Mesothelial cell of epicardium (in vitro differentiated cells): Measurements from ENCODE around the gene CSNK1G1. TPM values are rescaled to one million over a fixed set of nuclear protein-coding genes. Genes with fewer than 3 reads are reported as not detected.

Source experiments
- DNase-seq, 2 experiments: peaks; one replicate each; pipeline ENCODE4 v3.0.0; 2021; ENCODE audit warnings: low spot score in 2 of 2; ENCODE audit not compliant: unreplicated experiment in 2 of 2
- H3K27ac Mint-ChIP-seq: 2 replicates; pipeline ENCODE4 v1.8.0; 2021; ENCODE audit warnings: mixed read lengths
- H3K27me3 Mint-ChIP-seq: 2 replicates; pipeline ENCODE4 v1.8.0; 2021; ENCODE audit warnings: low read depth, mixed read lengths
- H3K36me3 Mint-ChIP-seq: 2 replicates; pipeline ENCODE4 v1.8.0; 2021; ENCODE audit warnings: mixed read lengths
- H3K4me1 Mint-ChIP-seq: 2 replicates; pipeline ENCODE4 v1.8.0; 2021; ENCODE audit warnings: mixed read lengths
- H3K4me3 Mint-ChIP-seq: 2 replicates; pipeline ENCODE4 v1.8.0; 2021; ENCODE audit warnings: mild to moderate bottlenecking, moderate library complexity, mixed read lengths
- H3K9me3 Mint-ChIP-seq: 2 replicates; pipeline ENCODE4 v1.8.0; 2021; ENCODE audit warnings: mixed read lengths
- total RNA-seq: library from RNA; stranded (reverse); gene quantifications from 3 replicates; pipeline ENCODE4 v1.2.1, GENCODE V29; 2021
- TF ChIP-seq, protein P1 (sequence below): fragments of 200-600 bp; sonication (generic); IDR thresholded peaks from one replicate; pipeline ENCODE4 v1.5.0; 2021; ENCODE audit warnings: antibody characterized with exemption; ENCODE audit not compliant: unreplicated experiment

The CSNK1G1 gene
- total RNA-seq, 1 donor from 2014 or later: 27.1 TPM

DNA sequence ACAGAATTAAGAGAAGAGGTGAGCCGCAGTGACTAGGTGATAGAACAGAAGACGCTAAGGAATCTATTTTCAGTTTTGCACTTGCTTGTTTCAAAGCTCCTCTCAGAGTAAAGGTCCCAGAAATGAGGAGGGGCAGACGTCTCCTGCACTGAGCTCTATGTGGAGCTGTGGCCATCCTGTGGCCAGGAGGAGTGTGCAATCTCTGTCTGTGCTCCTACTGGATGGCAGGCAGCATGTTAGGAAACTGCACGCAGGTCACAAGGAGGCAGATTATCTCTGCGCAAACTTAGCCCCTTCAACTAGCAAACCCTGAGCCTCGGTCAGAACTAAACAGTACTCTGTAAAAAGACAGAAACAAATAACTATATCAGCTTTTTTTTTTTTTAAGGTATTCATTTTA, 162.0 kb downstream of the CSNK1G1 start:
- H3K27ac Mint-ChIP-seq: no peak overlapping the region
- H3K9me3 Mint-ChIP-seq: peaks cover 4% of the 10 kb centered on the region
- H3K27me3 Mint-ChIP-seq: no peaks in the 10 kb centered on the region
- H3K4me1 Mint-ChIP-seq: peaks cover 5% of the 10 kb centered on the region
- H3K36me3 Mint-ChIP-seq: peaks cover 13% of the 10 kb centered on the region
- DNase-seq: no peak
- TF ChIP-seq, protein P1, sequence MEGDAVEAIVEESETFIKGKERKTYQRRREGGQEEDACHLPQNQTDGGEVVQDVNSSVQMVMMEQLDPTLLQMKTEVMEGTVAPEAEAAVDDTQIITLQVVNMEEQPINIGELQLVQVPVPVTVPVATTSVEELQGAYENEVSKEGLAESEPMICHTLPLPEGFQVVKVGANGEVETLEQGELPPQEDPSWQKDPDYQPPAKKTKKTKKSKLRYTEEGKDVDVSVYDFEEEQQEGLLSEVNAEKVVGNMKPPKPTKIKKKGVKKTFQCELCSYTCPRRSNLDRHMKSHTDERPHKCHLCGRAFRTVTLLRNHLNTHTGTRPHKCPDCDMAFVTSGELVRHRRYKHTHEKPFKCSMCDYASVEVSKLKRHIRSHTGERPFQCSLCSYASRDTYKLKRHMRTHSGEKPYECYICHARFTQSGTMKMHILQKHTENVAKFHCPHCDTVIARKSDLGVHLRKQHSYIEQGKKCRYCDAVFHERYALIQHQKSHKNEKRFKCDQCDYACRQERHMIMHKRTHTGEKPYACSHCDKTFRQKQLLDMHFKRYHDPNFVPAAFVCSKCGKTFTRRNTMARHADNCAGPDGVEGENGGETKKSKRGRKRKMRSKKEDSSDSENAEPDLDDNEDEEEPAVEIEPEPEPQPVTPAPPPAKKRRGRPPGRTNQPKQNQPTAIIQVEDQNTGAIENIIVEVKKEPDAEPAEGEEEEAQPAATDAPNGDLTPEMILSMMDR: no peak
- no peak overlapping the region for H3K4me3 Mint-ChIP-seq

DNA sequence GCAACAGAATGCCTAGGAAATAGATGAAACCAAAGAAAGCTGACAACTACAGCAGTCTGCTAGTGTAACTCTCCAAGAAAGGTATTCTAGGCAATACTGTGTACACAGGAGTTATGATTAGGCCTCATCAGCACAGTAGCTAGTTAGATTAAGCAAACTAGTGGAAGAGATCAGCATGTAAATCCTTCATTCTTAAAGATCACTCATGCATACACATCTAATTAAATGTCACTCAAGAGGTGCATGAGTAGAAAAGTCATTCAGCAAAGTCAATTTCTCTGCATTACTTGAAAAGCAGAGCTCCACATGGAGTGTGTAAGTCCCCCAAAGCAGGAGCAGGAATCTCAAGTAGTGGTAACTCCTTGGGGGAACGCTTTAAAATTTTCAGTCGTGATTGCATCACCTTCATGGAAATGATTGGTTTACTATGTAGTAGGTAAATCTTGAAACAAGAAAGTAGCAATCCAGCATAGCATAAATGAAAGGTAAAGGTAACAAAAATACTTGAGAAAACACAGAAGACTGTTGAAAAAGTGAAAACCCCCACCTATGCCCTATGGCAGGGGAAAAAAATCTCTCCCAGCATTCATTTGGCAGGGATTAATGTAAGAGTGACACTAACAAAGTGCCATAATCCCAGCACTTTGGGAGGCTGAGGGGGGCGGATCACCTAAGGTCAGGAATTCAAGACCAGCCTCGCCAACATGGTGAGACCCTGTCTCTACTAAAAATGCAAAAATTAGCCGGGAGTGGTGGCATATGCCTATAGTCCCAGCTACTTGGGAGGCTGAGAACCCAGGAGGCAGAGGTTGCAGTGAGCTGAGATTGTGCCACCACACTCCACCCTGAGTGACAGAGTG, 163.8 kb downstream of the CSNK1G1 start:
- Mint-ChIP-seq H3K36me3 (peaks cover 14% of the 10 kb centered on the region), H3K4me1 (peaks cover 15% of the 10 kb centered on the region), H3K27me3 (no peaks in the 10 kb centered on the region), H3K9me3 (peaks cover 4% of the 10 kb centered on the region), H3K27ac (no peak overlapping the region), H3K4me3 (no peak overlapping the region)
- TF ChIP-seq, protein P1: no peak
- DNase-seq: no peak

DNA sequence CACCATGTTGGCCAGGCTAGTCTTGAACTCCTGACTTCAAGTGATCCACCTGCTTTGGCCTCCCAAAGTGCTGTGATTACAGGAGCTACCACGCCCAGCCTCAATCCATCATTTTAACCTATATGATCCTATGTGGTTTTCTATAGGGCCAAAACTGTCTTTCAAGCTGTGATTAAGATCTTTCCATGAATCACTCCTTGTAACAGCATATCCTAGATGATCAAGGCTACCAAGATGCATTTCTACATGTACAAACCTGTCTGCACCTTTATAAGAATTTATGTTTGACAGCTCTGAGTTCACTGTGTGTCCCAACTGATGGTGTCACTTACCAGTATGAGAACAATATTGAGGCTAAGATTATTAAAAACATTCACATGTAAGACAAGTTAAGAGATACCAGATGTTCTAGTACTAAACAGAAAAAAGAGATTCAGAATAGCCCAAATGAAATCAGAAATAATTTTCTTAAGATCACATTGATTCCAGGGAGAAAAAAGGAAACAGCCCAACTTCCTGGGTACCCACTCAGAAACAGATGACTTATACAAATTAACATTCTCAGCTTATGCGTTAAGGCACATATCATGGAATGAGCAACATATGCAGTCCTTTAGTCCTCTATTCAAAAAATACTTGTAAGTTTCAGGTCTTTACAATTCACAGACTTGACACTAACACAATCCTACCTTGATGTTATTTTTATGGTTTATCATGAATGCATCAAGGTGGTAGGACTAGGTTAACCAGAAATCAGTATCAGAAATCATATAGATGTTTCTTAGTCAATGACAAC, 168.4 kb downstream of the CSNK1G1 start:
- no peak for DNase-seq
- Mint-ChIP-seq H3K4me3 (no peak overlapping the region), H3K27me3 (no peaks in the 10 kb centered on the region), H3K9me3 (peaks cover 4% of the 10 kb centered on the region), H3K27ac (peak overlapping the region; percentile 56), H3K36me3 (peaks cover 15% of the 10 kb centered on the region), H3K4me1 (peaks cover 15% of the 10 kb centered on the region)
- TF ChIP-seq, protein P1: no peak

DNA sequence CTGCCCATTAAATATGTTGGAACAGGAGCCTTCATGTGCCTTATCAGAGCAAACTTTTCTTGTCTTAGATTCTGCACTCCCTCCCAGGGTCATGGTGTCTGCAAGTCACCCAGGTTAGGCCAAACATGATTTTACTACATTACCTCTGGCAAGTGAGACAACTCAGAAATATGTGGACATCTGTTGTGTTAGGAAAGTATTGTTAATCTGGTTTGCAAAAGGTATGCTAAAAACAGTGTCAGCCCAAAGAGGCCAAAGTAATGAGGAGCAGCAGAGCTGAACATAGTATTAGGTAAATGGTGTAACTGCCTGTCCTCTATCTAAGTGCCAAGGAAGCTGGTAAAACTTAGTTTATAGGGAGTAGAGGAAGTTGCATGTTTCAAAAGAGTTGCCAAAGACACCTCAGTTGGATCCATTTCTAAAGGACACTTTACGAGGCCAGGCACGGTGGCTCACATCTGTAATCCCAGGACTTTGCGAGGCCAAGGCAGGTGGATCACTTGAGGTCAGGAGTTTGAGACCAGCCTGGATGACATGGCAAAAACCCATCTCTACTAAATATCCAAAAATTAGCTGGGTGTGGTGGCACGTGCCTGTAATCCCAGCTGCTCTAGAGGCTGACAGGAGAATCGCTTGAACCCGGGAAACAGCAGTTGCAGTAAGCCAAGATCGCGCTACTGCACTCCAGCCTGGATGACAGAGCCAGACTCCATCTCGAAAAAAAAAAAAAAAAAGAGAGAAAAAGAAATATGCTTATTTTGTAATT, 170.6 kb downstream of the CSNK1G1 start:
- Mint-ChIP-seq H3K36me3 (peaks cover 15% of the 10 kb centered on the region), H3K4me1 (peaks cover 16% of the 10 kb centered on the region), H3K27ac (no peak overlapping the region), H3K27me3 (no peaks in the 10 kb centered on the region), H3K9me3 (peaks cover 4% of the 10 kb centered on the region), H3K4me3 (no peak overlapping the region)
- TF ChIP-seq, protein P1: no peak
- no peak for DNase-seq

DNA sequence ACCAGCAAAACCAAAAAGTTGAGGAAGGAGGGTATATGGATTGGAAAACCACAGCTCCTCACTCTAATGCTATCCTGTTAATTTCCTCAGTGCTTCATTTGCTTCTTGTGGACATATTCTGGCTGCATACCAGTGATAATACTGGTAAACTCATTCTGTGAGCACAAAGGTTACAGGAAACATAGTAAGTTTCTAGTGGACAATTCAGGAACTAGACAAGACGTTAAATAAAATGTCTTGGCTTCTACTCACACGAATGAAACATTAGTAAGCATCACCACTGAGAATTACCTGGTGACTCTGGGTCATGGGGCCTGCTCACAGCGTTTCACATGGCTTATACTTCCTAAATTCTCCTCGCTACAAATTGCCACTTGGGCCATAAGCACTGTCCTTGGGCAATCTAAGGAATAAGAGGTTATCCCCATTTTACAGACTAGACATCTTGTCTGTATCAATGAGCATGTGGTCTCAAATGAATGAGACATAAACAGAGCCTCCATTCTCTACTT, 173.1 kb downstream of the CSNK1G1 start:
- peaks cover 17% of the 10 kb centered on the region for H3K36me3 Mint-ChIP-seq
- H3K4me1 Mint-ChIP-seq: peaks cover 12% of the 10 kb centered on the region
- no peak for DNase-seq
- H3K27me3 Mint-ChIP-seq: no peaks in the 10 kb centered on the region
- no peak overlapping the region for H3K4me3 Mint-ChIP-seq
- no peak overlapping the region for H3K27ac Mint-ChIP-seq
- TF ChIP-seq, protein P1: no peak
- no peaks in the 10 kb centered on the region for H3K9me3 Mint-ChIP-seq
